ENCODE measurements around the gene FOXO1.
"Not testable (repeated sequence)": the region's sequence is repeated elsewhere in the genome, so short reads cannot be mapped to it uniquely, and the experiment has no call there.

The FOXO1 gene

DNA sequence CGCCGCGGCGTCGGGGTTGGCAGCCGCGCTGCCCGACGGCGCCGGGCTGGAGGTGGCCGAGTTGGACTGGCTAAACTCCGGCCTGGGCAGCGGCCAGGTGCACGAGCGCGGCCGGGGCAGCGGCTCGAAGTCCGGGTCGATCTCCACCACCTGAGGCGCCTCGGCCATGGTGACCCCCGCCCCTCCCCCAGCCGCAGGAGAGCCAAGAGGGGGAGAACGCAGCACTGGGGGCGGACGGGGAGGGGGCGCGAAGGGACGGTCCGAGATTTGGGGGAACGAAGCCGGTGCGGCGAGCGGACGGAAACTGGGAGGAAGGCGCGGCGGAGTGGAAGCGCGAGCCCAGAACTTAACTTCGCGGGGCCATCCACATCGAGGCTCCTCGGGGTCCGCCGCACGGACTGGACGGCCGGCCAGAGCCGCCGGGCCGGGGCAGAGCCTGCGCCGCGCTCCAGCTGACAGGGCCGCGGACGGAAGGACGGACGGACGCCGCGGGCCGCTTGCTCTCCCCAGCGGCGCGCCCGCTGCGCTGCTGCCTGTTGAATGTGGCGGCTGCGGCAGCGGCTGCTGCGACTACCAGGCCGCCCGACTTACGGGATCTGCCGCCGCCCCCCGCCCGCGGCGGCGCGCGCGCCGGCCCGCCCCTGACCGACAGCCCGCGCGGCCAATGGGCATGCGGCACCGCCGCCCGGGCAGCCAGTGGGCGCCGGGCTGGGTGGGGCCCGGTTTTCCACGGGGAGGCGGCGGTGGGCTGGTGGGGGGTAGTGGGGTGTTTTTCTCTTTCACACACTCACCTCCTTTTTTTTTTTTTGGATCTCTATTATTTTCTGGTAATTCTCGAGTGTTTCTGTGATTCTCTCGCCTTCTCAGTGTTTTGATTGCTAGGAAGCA, at the start of gene FOXO1:
TSS of gene FOXO1 (minus strand) at position 597 of the 888 bp plus-strand sequence. CDS start at position 168, 429 bp downstream.
- DNase-seq (ENCODE audit: low read depth in 2 of 2) = peak; percentile 80 to 87

DNA sequence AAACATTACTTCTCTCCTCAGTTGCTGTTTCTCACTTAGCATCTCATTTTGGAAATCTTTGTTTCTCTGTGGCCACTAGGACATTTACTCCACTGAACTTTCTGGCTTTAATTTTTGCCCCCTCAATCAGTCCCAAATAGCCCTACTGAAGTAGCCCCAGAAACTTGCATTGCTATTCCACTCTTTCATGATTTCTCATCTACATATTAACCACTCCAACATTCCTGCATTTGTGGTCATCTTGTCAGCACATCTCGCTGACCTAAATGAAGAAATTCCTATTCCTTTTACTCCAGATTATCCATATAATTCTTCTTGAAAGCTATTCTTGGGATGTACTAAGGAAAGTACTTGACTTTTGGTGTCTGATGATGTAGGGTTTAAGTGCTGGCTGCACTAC, 48.0 kb upstream of the FOXO1 start:
- not testable (repeated sequence) for DNase-seq (ENCODE audit: low read depth in 2 of 2)

DNA sequence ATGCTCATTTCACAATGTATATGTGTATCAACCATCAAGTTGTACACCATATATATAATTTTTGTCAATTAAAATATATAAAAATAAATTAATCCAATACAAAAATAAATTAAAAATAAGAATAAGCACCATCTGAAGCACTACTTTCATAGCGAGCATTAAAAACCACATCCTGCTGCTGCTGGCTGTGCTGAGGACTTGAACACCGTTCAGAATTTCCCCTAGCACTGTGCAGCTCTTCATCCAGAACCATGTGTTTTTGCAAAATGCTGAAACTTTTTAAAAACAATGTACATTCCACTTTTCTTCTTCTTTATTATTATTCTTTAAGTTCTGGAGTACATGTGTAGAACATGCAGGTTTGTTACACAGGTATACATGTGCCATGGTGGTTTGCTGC, 40.0 kb upstream of the FOXO1 start:
- no peak for DNase-seq (ENCODE audit: low read depth in 2 of 2)

DNA sequence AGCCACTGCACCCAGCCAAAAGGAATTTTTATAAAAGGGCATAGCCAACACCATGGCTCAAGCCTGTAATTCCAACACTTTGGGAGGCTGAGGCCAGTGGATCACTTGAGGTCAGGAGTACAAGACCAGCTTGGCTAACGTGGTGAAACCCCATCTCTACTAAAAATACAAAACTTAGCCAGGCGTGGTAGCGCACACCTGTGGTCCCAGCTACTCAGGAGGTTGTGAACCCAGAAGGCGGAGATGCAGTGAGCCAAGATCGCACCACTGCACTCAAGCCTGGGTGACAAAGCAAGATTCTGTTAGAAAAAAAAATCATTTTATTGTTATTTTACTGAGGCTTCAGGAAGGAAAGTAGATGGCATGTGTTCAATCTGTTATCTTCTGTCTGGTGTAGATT, 31.3 kb upstream of the FOXO1 start:
- no peak for DNase-seq (ENCODE audit: low read depth in 2 of 2)

DNA sequence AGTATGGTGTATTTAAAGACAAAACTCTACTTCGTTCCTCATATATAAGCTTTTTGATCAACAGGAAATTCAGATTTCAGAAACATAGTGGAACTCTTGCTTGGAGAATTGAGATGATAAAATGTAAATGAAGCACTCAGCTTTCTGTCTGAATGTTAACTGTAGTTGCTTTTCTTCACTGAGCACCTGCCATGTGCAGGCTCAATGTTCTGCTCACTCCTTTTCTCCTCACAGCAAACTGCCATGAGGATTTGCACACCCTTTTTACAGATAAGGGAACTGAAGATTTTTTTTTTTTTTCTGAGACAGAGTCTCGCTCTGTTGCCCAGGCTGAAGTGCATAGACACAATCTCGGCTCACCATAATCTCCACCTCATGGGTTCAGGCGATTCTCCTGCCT, 28.0 kb upstream of the FOXO1 start:
- no peak for DNase-seq (ENCODE audit: low read depth in 2 of 2)

DNA sequence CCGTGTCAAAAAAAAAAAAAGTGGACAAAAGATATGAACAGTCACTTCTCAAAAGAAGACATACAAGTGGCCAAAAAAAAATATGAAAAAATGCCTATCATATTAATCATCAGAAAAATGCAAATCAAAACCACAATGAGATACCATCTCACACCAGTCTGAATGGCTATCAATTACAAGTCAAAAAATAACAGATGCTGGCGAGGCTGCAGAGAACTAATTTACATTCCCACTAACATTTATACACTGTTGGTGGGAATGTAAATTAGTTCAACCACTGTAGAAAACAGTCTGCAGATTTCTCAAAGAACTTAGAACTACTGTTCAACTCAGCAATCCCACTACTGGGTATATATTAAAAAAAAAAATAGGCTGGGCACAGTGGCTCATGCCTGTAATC, 26.5 kb upstream of the FOXO1 start:
- no peak for DNase-seq (ENCODE audit: low read depth in 2 of 2)

DNA sequence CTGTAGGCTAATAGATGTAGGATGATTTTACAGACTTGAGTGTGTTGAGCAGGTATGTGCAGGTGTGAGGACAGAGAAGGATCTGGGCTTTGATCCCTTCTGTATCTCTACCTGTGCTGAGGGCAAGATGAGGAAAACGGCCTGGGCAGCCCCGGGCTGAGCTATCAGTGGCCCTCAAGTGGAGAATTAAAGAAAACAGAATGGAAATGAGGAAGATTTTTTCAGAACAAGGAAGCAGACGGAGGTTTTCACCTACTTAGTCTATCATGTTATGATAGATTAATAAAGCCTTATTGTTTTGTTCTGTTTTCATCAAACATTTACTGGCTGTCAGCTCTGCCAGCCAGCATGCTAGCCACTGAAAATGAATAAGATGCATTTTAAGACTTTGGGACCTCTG, 22.3 kb upstream of the FOXO1 start:
- DNase-seq (ENCODE audit: low read depth in 2 of 2) = no peak

DNA sequence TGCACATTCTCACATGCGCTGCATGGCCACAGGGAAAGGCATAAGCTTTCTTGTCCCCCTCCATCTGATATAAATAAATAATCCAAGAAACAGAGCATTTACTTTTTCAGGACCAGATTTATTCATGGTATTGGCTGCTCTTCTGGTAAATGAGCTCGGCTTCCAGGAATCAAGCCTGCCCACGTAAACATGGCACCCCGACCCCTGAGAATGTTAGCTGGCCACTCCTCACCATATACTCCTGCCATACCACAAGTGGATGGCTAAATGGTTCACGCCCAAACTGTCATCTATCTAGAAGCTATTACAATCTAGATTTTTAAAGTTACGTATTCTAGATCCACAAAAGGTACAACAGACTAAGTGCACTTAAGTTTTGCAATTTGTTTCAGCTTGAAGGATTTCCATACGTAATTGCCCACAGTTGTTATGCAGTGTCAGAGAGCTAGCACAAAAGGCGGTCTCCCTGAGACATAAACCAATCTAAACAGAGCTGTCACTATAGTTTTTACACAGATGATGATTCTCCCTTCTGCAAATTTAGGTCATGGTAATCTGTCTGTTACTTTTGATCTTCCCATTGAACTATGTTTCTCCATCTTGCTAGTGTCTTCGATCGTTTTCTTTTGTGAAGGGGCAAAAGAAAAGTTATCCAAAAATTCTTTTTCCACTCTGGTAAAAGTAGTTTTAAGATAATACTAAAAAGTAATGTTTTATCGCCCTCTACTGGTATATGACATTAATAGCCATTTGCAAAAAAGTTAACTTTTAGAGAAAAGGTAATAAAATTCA, 16.2 kb upstream of the FOXO1 start:
- DNase-seq (ENCODE audit: low read depth in 2 of 2) = no peak

DNA sequence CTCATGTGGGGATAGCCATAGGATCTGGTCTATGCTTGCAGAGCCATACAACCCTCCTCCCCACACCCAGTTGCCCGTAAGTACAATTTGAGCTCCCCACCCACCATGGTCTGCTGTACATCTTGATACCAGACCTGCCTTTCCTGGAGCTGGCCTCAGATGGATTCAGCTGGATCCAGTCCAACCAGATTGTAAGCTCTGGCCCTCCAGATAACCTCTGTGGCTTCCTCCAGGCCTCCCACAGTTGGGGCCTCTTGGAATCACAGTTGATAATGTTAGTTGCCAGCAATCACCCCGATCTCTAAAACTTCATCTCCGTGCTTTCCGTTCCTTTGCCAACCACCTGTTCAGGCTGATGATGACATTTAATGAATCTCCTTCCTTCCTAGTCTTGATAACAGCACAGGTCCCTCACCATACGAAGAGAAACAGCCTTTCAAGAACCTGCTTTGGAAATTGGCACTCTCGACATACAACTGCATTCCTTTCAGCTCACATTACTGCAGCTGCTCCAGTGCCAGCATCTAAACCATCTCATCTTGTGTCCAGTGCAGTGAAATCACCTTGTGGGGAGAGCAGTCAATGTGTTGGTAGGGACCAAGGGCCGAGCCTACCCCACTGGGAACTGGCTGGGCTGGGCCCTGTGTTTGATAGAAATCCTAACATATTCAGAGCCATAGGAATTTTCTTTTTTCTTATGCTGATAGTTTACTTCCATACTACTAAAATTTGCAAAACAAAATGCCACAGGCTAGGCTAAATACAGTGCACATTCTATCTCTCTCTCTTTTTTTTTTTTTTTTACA, 15.1 kb upstream of the FOXO1 start:
- DNase-seq (ENCODE audit: low read depth in 2 of 2) = no peak

DNA sequence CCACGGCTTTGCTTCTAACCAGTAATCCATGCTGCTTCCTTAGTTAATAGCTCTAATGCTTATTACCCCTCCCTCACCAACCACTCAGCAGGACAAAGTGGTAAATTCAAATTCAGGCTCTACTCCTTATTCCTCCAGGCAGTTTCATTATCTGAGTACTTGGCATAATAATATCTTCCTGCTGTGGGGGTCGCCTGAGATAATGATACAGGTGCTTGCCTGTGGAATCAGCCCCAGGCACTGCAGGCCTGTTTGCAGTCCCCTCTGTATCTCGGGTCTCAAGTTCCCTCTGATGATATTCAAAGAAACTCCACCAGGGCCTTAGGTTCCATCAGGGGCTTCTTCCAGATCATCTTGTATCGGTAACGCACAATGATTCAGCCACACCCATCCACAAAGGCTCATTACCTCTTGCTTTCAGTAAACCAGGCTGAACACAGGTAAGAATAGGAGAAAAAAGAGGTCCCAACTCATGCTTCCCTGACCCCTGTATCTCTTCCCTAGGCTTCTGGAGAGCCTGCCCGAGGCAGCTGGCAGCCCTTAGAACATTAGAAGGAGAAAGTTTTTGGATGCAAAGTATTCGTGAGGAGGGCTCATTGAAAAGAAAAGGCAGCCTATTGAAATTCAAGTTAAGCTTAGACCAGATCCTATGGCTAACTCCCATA, 14.3 kb upstream of the FOXO1 start:
- DNase-seq (ENCODE audit: low read depth in 2 of 2) = no peak

DNA sequence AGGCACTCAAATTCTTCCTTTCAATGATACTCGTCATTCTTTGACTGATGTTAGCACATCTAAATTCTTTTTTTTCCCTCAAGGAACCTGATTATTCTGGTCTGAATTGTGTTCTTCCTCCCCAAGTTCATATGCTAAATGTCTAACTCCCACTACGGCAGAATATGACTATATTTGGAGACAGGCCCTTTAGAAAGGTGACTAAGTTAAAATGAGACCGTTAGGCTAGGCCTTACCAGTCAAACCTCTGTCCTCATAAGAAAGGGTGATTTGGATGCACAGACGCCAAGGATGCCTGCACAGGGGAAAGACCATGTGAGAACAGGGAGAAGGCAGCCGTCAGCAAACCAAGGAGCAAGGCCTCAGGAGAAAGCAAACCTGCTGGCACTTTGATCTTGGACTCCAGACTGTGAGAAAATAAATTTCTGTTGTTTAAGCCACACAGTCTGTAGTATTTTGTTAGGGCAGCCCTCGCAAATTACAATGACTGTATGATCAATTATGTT, 13.1 kb upstream of the FOXO1 start:
- DNase-seq (ENCODE audit: low read depth in 2 of 2) = no peak

DNA sequence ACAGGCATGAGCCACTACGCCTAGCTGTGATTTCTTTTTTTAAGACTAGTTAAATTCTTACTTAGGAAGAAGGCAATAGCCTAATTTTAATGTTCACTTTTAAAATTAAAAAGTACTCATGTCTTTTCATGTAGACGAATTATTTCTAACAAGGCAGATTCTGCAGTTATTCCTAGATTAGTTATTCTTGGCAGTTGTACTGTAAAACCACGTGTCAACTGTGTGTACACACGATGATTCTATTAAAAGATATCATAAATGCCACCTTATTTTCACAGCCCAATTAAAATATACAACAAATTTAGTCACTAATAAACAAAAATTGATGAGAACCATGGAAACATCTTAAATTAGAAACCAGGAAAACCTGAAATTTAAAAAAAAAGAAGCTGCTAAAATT, 10.6 kb upstream of the FOXO1 start:
- no peak for DNase-seq (ENCODE audit: low read depth in 2 of 2)

DNA sequence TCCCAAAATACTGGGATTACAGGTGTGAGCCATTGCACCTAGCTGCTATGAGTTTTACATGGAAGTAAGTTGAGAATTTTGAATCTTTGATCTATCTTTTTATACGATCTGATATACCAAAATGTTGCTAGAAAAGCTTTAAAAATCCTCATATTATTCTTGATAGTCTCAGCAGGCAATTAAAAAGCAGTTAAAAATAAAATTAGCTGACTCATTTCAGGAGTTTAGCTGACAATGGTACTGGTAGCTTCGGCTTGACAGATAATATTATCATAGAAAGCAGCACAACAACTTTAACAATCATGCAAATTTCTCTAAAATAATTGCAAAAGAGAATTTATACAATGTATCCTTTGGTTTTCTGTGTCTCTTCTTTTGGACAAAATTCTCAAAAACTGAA, 9.6 kb upstream of the FOXO1 start:
- no peak for DNase-seq (ENCODE audit: low read depth in 2 of 2)

DNA sequence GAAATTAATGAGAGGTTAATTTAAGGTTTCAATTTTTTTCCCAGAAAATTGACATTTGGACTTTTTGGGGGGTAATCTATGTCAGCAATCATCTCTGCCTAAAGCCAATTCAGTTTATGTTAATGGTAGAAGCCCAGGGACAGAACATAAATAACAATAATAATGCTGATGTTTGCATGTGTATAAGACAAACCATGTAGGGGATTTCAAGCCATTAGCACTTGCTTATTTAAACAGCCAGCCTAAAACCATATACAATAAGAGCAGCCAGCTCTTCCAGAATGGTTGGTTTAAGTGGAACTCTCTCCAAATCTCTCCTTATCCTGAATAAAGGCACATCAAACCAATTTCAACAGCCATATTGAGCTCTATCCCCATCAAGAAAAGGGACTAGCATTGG, 7.0 kb upstream of the FOXO1 start:
- DNase-seq (ENCODE audit: low read depth in 2 of 2) = no peak

DNA sequence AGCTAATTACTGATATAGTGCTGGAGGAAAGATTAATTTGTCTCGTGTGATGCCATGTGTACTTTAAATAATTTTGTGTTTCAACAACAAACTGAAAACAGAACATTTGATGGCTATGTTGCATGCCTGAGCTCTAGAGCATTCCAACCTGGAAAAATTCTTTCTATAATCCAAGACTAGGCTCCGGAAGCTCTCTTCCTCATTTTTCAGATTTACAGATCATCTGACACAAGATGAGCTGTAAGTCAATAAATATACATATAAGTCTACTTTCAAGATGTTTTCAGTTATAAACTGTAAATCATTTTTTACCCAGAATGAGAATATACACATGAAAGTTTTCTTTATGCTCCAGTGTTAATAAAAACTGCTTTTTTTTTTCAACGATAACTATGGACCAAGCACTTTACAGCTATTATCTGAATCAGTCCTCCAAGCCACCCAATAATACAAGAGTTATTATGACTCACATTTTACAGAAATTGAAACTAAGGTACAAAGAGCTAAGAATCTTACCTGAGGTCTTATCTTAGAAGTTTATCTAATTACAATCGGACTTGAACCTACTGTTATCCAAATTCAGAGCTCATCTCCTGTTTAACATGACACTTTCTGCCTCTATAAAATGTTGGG, 6.4 kb upstream of the FOXO1 start:
- DNase-seq (ENCODE audit: low read depth in 2 of 2) = no peak

DNA sequence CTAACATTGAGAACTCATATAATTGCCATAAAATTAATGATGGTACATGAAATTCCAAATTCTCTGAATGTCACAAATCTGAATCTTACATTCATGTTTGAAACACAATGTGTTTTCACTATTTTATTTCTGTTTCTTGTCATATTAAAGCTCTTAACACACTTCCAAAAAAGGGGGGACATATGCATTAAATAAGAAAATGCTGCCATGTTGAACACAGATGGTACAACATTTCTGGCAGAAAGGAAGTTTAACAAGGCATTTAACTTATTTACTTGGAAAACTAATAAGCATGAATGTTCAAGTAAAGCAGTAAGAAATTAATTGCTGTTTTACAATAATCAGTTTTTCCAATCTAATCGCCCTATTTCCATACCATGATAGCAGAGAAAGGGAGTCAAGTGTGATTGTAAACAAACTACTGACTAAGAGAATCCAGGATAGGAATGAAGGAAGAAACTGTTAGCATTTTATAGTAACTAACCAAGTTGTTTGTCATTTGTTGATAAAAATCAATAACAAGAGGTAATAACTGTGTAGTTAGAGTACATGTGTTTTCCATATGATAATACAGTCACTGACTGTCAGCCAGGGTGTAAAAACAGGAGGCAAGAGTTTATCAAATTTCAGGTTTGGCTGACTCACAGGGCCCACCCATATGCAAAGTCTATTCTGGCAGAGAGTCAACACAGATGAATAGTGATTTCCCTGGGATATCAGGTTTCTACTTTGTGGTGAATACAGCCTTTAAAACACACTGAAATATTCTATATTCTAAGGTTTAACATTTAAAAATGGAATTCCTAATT, 5.7 kb upstream of the FOXO1 start:
- DNase-seq (ENCODE audit: low read depth in 2 of 2) = no peak

DNA sequence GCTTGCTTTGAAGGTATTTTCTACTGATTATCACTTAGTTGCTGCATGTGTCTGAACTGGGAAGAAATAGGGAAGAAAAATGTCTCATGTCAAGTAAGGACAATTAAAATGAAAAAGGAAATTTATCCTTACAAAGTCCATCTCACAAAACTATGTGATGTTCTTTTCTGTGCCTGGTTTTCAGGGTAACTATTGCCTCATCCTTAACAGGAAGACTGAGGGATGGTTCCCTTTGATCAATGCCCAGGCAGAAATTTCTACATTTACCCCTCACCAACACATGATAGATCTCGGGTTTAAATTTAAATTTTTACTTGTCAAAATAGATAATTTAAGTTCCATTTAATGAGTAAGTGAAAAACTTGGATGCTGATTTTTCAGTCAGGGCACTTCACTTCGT, 3.9 kb upstream of the FOXO1 start:
- no peak for DNase-seq (ENCODE audit: low read depth in 2 of 2)

DNA sequence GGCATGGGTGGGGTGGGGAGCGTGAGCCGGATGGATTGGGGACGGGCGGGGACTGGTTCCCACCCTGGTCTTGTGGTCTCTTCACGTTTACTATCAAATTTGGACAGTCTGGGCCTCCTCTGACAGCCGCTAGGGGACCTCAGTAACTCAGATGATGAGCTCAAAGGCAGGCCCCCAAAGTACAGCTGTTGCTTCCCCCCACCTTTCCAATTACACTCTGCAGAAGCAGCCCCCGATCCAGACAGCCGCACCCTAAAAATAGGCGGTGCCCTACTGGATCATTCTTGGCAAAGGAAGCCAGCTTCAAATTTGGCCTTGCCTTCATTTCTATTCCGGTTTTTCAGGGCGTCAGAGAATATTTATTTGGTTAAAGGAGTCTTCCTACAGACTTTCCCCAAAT, 1.9 kb upstream of the FOXO1 start:
- no peak for DNase-seq (ENCODE audit: low read depth in 2 of 2)

DNA sequence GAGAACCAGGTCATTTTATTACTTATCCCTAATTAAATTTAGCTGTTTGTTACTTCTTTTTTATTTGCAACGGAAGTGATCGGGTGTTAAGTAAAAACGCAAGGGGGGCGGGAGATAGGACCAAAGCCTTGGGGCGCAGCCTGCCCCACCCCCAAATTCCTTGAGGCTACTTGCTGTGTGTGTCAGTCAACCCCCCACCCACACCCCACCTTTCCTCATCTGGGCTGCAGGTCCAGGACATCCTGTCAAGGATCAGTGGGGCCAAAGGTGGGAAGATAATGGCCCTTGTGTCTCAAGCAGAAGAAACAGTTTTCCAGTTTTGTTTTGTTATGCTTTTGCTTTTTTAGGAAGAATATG, 1.2 kb upstream of the FOXO1 start:
- no peak for DNase-seq (ENCODE audit: low read depth in 2 of 2)

DNA sequence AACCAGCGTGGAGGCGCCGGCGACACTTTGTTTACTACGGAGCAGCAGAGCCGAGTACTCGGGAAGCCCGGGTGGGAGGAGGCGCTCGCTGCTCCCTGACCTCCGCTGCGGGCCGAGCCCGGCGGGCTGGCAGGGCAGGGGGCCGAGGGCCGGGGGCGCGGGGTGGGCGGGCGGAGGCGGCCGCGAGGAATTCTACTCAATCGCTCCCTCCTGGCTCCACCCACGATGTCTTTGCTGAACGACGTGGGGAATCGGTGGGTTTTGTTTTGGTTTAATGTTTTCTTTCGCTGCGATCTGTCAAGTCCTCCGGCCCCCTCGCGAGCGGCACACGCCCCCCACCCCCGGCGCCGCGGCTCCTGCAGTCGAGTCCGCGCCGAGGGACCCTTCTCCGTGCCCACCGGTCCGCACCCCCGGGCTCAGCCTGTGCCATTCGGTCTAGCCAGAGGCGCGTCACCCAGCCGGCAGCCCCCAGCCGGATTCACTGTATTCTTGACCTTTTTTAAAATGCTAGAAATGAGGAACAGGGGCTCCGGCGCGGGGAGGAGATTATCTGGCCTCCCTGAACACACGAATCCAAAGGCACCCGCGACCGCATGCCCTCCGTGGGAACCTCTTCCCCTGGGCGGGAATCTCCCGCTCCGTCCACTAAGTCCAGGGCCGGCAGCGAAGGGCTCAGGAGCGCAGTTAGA, 636 bp upstream of the FOXO1 start:
- no peak for DNase-seq (ENCODE audit: low read depth in 2 of 2)
